Mesendoderm (in vitro differentiated cells): ENCODE data around the gene AKR1B1.

ENCODE experiments used
- DNase-seq: peaks from one replicate; pipeline ENCODE4 v3.0.0; 2013
- H2AK5ac ChIP-seq: 2 replicates; pipeline ENCODE4 v1.6.1; 2013; ENCODE audit warnings: low read length, inconsistent platforms
- H2BK120ac ChIP-seq: 2 replicates; pipeline ENCODE4 v1.6.1; 2013; ENCODE audit warnings: low read depth, mild to moderate bottlenecking, low read length, moderate library complexity, mixed read lengths
- H2BK15ac ChIP-seq: replicated peaks from 2 replicates; pipeline ENCODE4 v1.6.1; 2013; ENCODE audit warnings: low read depth, mild to moderate bottlenecking, moderate library complexity
- H2BK5ac ChIP-seq: 2 replicates; pipeline ENCODE4 v1.6.1; 2013; ENCODE audit warnings: low read length, inconsistent platforms
- H3K18ac ChIP-seq: 2 replicates; pipeline ENCODE4 v1.6.1; 2013; ENCODE audit warnings: mild to moderate bottlenecking, low read length, mixed read lengths
- H3K23ac ChIP-seq: one replicate; pipeline ENCODE4 v1.6.1; 2013; ENCODE audit warnings: low read length
- H3K27ac ChIP-seq: 2 replicates; pipeline ENCODE4 v1.5.1; 2013; ENCODE audit warnings: low read depth, mild to moderate bottlenecking, inconsistent platforms, low read length, moderate library complexity
- H3K27me3 ChIP-seq: 2 replicates; pipeline ENCODE4 v1.6.1; 2013; ENCODE audit warnings: low read length, control low read depth, mild to moderate bottlenecking, inconsistent platforms; ENCODE audit not compliant: insufficient read depth, poor library complexity
- H3K36me3 ChIP-seq: 2 replicates; pipeline ENCODE4 v1.6.1; 2013; ENCODE audit warnings: low read length, inconsistent platforms; ENCODE audit not compliant: control insufficient read depth, insufficient read depth
- H3K4ac ChIP-seq: one replicate; pipeline ENCODE4 v1.6.1; 2013; ENCODE audit warnings: low read depth, mild to moderate bottlenecking, low read length, moderate library complexity
- H3K4me1 ChIP-seq: 2 replicates; pipeline ENCODE4 v1.6.1; 2013; ENCODE audit warnings: low read depth, low read length, inconsistent platforms; ENCODE audit not compliant: control insufficient read depth
- H3K4me2 ChIP-seq: 2 replicates; pipeline ENCODE4 v1.6.1; 2013; ENCODE audit warnings: low read length
- H3K4me3 ChIP-seq: 2 replicates; pipeline ENCODE4 v1.5.1; 2013; ENCODE audit warnings: mild to moderate bottlenecking, low read length
- H3K56ac ChIP-seq: one replicate; pipeline ENCODE4 v1.6.1; 2013; ENCODE audit warnings: low read length
- H3K79me1 ChIP-seq: 2 replicates; pipeline ENCODE4 v1.6.1; 2013; ENCODE audit warnings: low read length, inconsistent platforms
- H3K79me2 ChIP-seq: 2 replicates; pipeline ENCODE4 v1.6.1; 2013; ENCODE audit warnings: mild to moderate bottlenecking, low read length; ENCODE audit not compliant: control insufficient read depth, insufficient read depth
- H3K9ac ChIP-seq: 2 replicates; pipeline ENCODE4 v1.6.1; 2013; ENCODE audit warnings: low read length, inconsistent platforms
- H4K5ac ChIP-seq: one replicate; pipeline ENCODE4 v1.6.1; 2013; ENCODE audit warnings: low read length
- H4K8ac ChIP-seq: one replicate; pipeline ENCODE4 v1.6.1; 2013; ENCODE audit warnings: low read depth, mild to moderate bottlenecking, control low read depth, low read length, moderate library complexity
- WGBS: extraction: QIAGEN DNeasy Blood & Tissue Kit; methylation state at CpG from one replicate; pipeline ENCODE4 v1.1.7; 2013; ENCODE audit warnings: low lambda C conversion rate, missing lambda C conversion rate; ENCODE audit not compliant: insufficient coverage; ENCODE audit errors: extremely low coverage; 5-methylcytosine and 5-hydroxymethylcytosine counted together

AKR1B1 gene

DNA sequence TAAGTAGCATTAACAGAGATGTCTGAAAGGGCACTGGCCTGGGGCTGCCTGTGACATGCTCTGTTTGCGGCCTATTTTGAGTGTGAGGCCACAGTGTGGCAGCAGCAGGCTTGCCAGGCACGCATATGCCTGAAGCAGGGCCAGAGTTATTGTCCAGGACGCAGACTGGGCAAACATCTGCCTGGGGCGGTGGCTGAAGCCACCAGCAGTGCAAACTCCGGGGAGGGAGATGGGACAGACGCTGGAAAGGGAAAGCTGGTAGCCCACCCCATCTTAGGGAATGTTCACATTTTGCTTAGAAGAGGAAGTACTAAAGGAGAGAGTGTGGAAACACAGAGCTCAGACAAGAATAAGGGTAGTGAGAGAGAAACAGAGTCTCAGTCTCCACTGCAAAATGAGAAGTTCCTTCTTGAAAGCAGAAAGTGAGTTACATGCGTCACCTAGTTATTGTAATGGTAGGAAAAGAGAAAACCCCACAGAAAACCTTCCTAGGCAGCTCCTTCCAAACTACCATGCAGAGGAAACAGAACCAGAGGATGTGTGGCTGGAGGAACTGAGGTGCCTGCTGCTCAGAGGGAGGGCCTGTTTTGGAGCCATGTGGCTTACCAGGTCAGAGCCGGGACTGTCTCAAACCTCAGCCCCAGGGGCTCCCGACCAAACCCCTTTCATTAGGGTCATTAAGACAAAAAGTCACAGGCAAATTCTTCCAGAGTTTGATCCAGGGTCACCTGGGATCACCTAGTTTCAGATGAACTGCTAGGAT is 14.5 kb downstream of the AKR1B1 start:
- H4K8ac ChIP-seq = no peak overlapping the region
- no CpG with 5 or more reads among the region's 9 CpGs for WGBS
- peaks cover 10% of the 10 kb centered on the region for H3K36me3 ChIP-seq
- no peak overlapping the region for H3K56ac ChIP-seq
- no peak overlapping the region for H2BK15ac ChIP-seq
- H3K9ac ChIP-seq = no peak overlapping the region
- no peak overlapping the region for H3K27ac ChIP-seq
- no peak overlapping the region for H4K5ac ChIP-seq
- no peak overlapping the region for H3K4me3 ChIP-seq
- no peak overlapping the region for H2AK5ac ChIP-seq
- no peak overlapping the region for H2BK5ac ChIP-seq
- DNase-seq = no peak
- no peak overlapping the region for H3K4ac ChIP-seq
- no peaks in the 10 kb centered on the region for H3K79me1 ChIP-seq
- H3K4me2 ChIP-seq = no peak overlapping the region
- no peaks in the 10 kb centered on the region for H3K4me1 ChIP-seq
- no peaks in the 10 kb centered on the region for H3K79me2 ChIP-seq
- no peak overlapping the region for H2BK120ac ChIP-seq
- no peaks in the 10 kb centered on the region for H3K27me3 ChIP-seq
- no peak overlapping the region for H3K18ac ChIP-seq
- H3K23ac ChIP-seq = no peak overlapping the region

DNA sequence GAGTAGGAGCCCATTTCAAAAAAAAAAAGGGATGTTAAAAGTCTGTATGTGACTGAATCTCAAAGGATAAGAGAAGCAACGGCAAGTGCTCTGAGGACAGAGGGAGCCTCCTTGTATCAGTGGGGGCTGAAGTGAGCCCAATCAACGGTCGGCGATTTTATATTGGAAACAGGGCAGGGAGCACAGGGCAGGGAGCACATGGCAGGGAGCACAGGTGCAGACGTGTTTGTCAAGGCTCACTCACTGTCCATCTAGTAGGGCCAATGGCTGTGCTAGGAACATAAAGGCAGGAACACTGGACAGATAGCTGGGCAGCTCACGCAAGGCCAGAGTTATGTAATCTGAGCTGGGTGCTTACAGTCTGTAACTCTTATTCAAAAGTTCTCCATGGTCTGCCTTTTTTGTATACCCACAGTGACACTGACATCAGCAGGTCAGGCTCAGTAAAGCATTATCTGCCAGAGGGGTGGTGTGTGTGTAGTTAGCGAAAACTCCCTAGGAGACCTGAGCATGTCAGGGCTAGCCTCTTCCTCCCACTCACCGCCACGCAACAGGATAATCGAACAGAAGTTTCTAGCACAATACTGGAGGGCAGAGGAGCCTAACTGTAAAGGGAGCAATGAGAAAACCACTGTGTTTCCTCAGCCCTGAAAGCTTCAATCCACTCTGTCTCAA is 15.4 kb downstream of the AKR1B1 start:
- no peak overlapping the region for H3K9ac ChIP-seq
- no peak overlapping the region for H2BK15ac ChIP-seq
- no peaks in the 10 kb centered on the region for H3K4me1 ChIP-seq
- no peak overlapping the region for H3K18ac ChIP-seq
- H3K27ac ChIP-seq = no peak overlapping the region
- no peaks in the 10 kb centered on the region for H3K27me3 ChIP-seq
- no peak overlapping the region for H3K23ac ChIP-seq
- H2AK5ac ChIP-seq = no peak overlapping the region
- no peaks in the 10 kb centered on the region for H3K79me1 ChIP-seq
- WGBS = no CpG with 5 or more reads among the region's 10 CpGs
- H3K4ac ChIP-seq = no peak overlapping the region
- peaks cover 9% of the 10 kb centered on the region for H3K36me3 ChIP-seq
- H3K56ac ChIP-seq = no peak overlapping the region
- H2BK5ac ChIP-seq = no peak overlapping the region
- H3K4me2 ChIP-seq = no peak overlapping the region
- no peak overlapping the region for H4K8ac ChIP-seq
- DNase-seq = no peak
- no peak overlapping the region for H2BK120ac ChIP-seq
- H4K5ac ChIP-seq = no peak overlapping the region
- H3K4me3 ChIP-seq = no peak overlapping the region
- H3K79me2 ChIP-seq = no peaks in the 10 kb centered on the region

DNA sequence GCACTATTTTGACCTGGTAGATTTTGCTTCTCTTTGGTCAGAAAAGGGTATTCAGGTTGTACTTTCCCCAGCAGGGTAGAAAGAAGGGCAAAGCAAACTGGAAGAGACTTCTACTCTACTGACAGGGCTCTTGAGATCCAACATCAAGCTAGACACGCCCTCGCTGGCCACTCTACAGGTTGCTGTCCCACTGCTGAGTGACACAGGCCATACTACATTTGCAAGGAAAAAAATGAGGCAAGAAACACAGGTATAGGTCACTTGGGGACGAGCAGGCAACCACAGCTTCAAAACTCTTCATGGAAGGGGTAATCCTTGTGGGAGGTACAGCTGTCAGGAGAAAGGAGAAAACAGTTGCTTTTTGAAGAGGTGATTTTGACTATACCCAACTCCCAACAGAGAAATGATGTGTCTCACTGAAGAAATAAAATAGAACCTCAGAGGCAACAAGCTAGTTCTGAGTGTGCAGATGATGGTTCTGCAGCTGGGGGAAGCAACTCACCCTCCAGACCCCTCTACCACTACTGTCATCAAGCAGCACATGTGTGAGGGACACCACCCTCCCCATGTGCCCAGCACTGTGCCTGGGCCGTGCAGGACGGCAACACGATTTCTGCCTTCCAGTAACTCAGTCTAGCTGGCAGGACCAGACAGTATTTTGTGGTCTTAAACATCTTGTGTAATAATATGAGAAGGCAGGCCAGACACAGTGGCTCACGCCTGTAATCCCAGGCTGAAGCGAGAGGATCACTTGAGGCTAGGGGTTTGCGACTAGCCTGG is 16.3 kb downstream of the AKR1B1 start:
- Histone ChIP-seq H2BK15ac (no peak overlapping the region), H2BK120ac (no peak overlapping the region), H3K79me2 (no peaks in the 10 kb centered on the region), H3K56ac (no peak overlapping the region), H3K4ac (no peak overlapping the region), H3K23ac (no peak overlapping the region), H3K4me3 (no peak overlapping the region), H4K5ac (no peak overlapping the region), H3K27me3 (no peaks in the 10 kb centered on the region), H3K79me1 (no peaks in the 10 kb centered on the region), H3K36me3 (peaks cover 9% of the 10 kb centered on the region), H4K8ac (no peak overlapping the region), H3K9ac (no peak overlapping the region), H3K18ac (no peak overlapping the region), H2AK5ac (no peak overlapping the region), H3K27ac (no peak overlapping the region), H2BK5ac (no peak overlapping the region), H3K4me1 (no peaks in the 10 kb centered on the region), H3K4me2 (no peak overlapping the region)
- no peak for DNase-seq
- no CpG with 5 or more reads among the region's 9 CpGs for WGBS

DNA sequence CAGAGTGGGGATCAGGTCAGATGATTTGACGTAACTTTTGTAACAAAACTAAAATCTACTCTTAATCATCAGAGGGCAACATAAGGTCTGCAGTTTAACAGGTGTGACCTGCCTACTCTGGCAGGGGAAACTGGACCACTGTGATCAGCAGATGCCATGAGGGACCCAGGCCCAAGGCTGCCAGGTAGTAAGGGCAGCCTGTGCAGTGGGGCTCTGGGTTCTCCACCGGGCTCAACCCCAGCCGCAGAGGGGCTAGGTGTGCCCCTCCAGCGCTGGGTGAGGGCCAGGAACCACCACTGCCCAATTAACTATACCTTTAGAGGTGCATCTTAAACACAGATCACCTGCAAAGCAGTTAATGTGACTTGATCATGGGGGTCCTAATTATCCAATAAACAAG is 17.6 kb downstream of the AKR1B1 start:
- Histone ChIP-seq H2BK15ac (no peak overlapping the region), H4K5ac (no peak overlapping the region), H3K79me1 (no peaks in the 10 kb centered on the region), H4K8ac (no peak overlapping the region), H3K27ac (no peak overlapping the region), H3K27me3 (no peaks in the 10 kb centered on the region), H3K23ac (no peak overlapping the region), H3K56ac (no peak overlapping the region), H3K9ac (no peak overlapping the region), H3K4me2 (no peak overlapping the region), H2BK5ac (no peak overlapping the region), H3K4me3 (no peak overlapping the region), H3K4ac (no peak overlapping the region), H3K18ac (no peak overlapping the region), H3K79me2 (no peaks in the 10 kb centered on the region), H3K36me3 (peaks cover 5% of the 10 kb centered on the region), H2BK120ac (no peak overlapping the region), H2AK5ac (no peak overlapping the region), H3K4me1 (no peaks in the 10 kb centered on the region)
- WGBS = no CpG with 5 or more reads among the region's 4 CpGs
- no peak for DNase-seq

DNA sequence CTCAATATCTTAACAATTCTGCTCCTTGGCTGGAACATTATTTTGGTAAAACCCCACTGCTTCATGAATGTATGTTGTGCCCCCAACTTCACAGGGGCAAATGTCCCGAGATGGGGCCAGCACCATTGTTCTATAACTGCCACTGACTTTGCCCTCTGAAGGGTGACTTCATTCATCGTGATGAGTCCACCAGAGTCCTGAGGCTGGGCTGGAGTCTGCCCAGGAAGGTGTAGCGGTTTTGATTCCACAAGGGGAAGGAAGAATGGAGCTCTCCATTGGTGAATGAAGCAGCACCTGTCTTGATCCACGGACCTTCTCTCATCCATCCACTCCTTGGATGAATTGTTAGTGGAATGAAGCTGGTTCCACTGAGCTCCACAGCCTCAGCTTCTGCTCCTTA is 18.4 kb downstream of the AKR1B1 start:
- no peak overlapping the region for H3K56ac ChIP-seq
- no peak overlapping the region for H4K5ac ChIP-seq
- no peak overlapping the region for H2BK120ac ChIP-seq
- peaks cover 5% of the 10 kb centered on the region for H3K36me3 ChIP-seq
- H3K4me2 ChIP-seq = no peak overlapping the region
- no peak overlapping the region for H3K18ac ChIP-seq
- no peaks in the 10 kb centered on the region for H3K27me3 ChIP-seq
- no peaks in the 10 kb centered on the region for H3K4me1 ChIP-seq
- no peak for DNase-seq
- no peaks in the 10 kb centered on the region for H3K79me1 ChIP-seq
- H3K9ac ChIP-seq = no peak overlapping the region
- no peak overlapping the region for H3K4me3 ChIP-seq
- H3K27ac ChIP-seq = no peak overlapping the region
- H4K8ac ChIP-seq = no peak overlapping the region
- H2BK5ac ChIP-seq = no peak overlapping the region
- no peak overlapping the region for H3K23ac ChIP-seq
- H3K4ac ChIP-seq = no peak overlapping the region
- H2AK5ac ChIP-seq = no peak overlapping the region
- WGBS = no CpG with 5 or more reads among the region's 4 CpGs
- H3K79me2 ChIP-seq = no peaks in the 10 kb centered on the region
- H2BK15ac ChIP-seq = no peak overlapping the region
